K562 (cell line): ENCODE data around the gene ZNF655. TPM values are rescaled to one million over a fixed set of nuclear protein-coding genes. Genes with fewer than 3 reads are reported as not detected.
A peak's percentile ranks its signal among the peaks of the same experiment; 100 is the strongest.

Experiments used
- CHAMP1 ChIP-seq: fragments of 450-650 bp; IDR thresholded peaks from 2 replicates; pipeline ENCODE4 v1.6.1; 2016; ENCODE audit warnings: mild to moderate bottlenecking
- DDX20 ChIP-seq: fragments of 450-650 bp; IDR thresholded peaks from 2 replicates; pipeline ENCODE4 v1.6.1; 2016; ENCODE audit warnings: missing genetic modification characterization, low read depth, mild to moderate bottlenecking, missing compliant biosample characterization, moderate library complexity
- MGA ChIP-seq: fragments of 450-650 bp; IDR thresholded peaks from 2 replicates; pipeline ENCODE4 v1.6.1; 2016; ENCODE audit warnings: mild to moderate bottlenecking, moderate library complexity
- NR0B1 ChIP-seq: fragments of 450-650 bp; IDR thresholded peaks from one replicate; pipeline ENCODE4 v1.6.1; 2018; ENCODE audit warnings: mild to moderate bottlenecking, moderate library complexity; ENCODE audit not compliant: partially characterized antibody
- PHB2 ChIP-seq: fragments of 450-650 bp; IDR thresholded peaks from 2 replicates; pipeline ENCODE4 v1.6.1; 2017; ENCODE audit warnings: low read depth
- RBFOX2 ChIP-seq: fragments of 200-400 bp; formaldehyde crosslinking; IDR thresholded peaks from 2 replicates; pipeline ENCODE4 v1.6.1; 2017; ENCODE audit warnings: low read depth, mild to moderate bottlenecking, low read length, moderate library complexity
- RBM34 ChIP-seq: fragments of 200-400 bp; formaldehyde crosslinking; IDR thresholded peaks from 2 replicates; pipeline ENCODE4 v1.6.1; 2018; ENCODE audit warnings: low read length, borderline replicate concordance; ENCODE audit not compliant: insufficient read depth
- RNF2 ChIP-seq: sonication (generic); IDR thresholded peaks from 2 replicates; pipeline ENCODE4 v1.6.1; 2016
- polyA plus RNA-seq, 8 experiments: library from polyadenylated mRNA; depleted of rRNA in 4 of 8; stranded (reverse) in 5 of 8; unstranded in 3 of 8; fragments of >200 nt; fragmentation: Nextera tagmentation in 2 of 8; fragmentation: Illumina TruSeq in 1 of 8; extraction: Ambion mirVana in 2 of 8; extraction: Trizol in 1 of 8; gene quantifications; 2 replicates each; pipeline versions ENCODE4 v1.2.1 to v1.2.3, GENCODE V29; 2011 to 2014; ENCODE audit warnings: inconsistent platforms in 1 of 8, missing spikeins in 1 of 8
- total RNA-seq, 7 experiments: library from RNA; depleted of rRNA in 6 of 7; stranded (reverse); fragments of >200 nt in 6 of 7; fragmentation: Illumina TruSeq in 2 of 7; extraction: Trizol in 2 of 7; gene quantifications; 2 replicates each; pipeline versions ENCODE4 v1.2.1 to v1.2.3, GENCODE V29; 2011 to 2021; ENCODE audit warnings: low replicate concordance in 1 of 7
- TF ChIP-seq, protein P1 (sequence below): fragments of 450-650 bp; formaldehyde crosslinking; IDR thresholded peaks from 2 replicates; pipeline ENCODE4 v1.4.0; 2020; ENCODE audit warnings: mild to moderate bottlenecking, mixed read lengths

Gene ZNF655
- total and polyA plus RNA-seq, 9 of the 15 experiments (the other 6 are each of a cell fraction or from before 2014, with no cell fraction given): 25.7 to 130 (median 95.2) TPM

- TF ChIP-seq NR0B1 (no peak), RBM34 (no peak), PHB2 (no peak), DDX20 (tag) (no peak), RBFOX2 (peak; percentile 99), RNF2 (no peak), CHAMP1 (no peak), MGA (peak; percentile 86)
- TF ChIP-seq, protein P1, sequence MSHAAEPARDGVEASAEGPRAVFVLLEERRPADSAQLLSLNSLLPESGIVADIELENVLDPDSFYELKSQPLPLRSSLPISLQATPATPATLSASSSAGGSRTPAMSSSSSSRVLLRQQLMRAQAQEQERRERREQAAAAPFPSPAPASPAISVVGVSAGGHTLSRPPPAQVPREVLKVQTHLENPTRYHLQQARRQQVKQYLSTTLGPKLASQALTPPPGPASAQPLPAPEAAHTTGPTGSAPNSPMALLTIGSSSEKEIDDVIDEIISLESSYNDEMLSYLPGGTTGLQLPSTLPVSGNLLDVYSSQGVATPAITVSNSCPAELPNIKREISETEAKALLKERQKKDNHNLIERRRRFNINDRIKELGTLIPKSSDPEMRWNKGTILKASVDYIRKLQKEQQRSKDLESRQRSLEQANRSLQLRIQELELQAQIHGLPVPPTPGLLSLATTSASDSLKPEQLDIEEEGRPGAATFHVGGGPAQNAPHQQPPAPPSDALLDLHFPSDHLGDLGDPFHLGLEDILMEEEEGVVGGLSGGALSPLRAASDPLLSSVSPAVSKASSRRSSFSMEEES (CRISPR knock-in tag): no peak
These were observed at the start of gene ZNF655 (continued) for GRCh38 chr7:99558306-99559174.
